Measurements from ENCODE around the gene HIGD1C. TPM values are rescaled to one million over a fixed set of nuclear protein-coding genes. Genes with fewer than 3 reads are reported as not detected.
A peak's percentile ranks its signal among the peaks of the same experiment; 100 is the strongest.
"Not testable (repeated sequence)": the region's sequence is repeated elsewhere in the genome, so short reads cannot be mapped to it uniquely, and the experiment has no call there.

Gene HIGD1C
- not detected in 2 replicates for total RNA-seq

- no peak for DNase-seq (ENCODE audit: low read depth in 2 of 2)
Observed at GRCh38 chr12:50952510-50952909, at the start of gene HIGD1C. Gene HIGD1C (plus strand): TSS chr12:50952544. CDS start chr12:50953999, 1,455 bp downstream.

- DNase-seq (ENCODE audit: low read depth in 2 of 2) = not testable (repeated sequence)
Observed at GRCh38 chr12:50908479-50908878, 43.9 kb upstream of the HIGD1C start.

- DNase-seq (ENCODE audit: low read depth in 2 of 2) = not testable (repeated sequence)
Observed at GRCh38 chr12:50912361-50912760, 40.0 kb upstream of the HIGD1C start.

GRCh38 chr12:50913224-50913623 lies 39.1 kb upstream of the HIGD1C start:
- DNase-seq (ENCODE audit: low read depth in 2 of 2) = no peak

- no peak for DNase-seq (ENCODE audit: low read depth in 2 of 2)
Observed at GRCh38 chr12:50914872-50915484, 37.4 kb upstream of the HIGD1C start.

GRCh38 chr12:50916292-50916691 lies 36.1 kb upstream of the HIGD1C start:
- no peak for DNase-seq (ENCODE audit: low read depth in 2 of 2)

DNA sequence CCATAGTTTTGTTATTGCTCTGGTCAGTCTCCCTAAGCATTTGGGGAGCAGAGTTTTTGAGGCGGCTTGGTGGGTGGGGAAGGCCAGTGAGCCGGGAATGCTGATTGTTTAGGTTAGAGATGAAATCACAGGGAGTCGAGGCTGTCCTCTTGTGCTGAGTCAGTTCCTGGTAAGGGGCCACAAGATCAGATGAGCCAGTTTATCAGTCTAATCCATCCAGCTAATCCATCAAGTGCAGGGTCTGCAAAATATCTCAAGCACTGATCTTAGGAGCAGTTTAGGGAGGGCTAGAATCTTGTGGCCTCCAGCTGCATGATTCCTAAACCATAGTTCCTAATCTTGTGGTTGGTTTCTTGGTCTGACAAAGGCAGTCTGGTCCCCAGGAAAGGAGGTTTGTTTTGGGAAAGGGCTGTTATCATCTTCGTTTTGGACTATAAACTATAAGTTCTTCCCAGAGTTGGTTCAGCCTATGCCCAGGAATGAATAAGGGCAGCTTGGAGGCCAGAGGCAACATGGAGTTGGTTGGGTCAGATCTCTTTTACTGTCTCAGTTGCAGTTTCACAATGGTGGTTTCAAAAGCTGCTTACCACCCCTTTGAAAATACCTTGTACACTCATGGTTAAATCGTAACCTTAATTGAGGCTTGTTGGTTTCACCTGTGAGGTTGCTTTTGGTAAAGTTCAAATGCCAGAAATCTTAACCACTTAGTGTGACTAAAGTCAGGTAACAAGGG lies 33.6 kb upstream of the HIGD1C start:
- no peak for DNase-seq (ENCODE audit: low read depth in 2 of 2)

GRCh38 chr12:50922820-50923219 lies 29.5 kb upstream of the HIGD1C start:
- DNase-seq (ENCODE audit: low read depth in 2 of 2) = peak; percentile 42 to 51

DNA sequence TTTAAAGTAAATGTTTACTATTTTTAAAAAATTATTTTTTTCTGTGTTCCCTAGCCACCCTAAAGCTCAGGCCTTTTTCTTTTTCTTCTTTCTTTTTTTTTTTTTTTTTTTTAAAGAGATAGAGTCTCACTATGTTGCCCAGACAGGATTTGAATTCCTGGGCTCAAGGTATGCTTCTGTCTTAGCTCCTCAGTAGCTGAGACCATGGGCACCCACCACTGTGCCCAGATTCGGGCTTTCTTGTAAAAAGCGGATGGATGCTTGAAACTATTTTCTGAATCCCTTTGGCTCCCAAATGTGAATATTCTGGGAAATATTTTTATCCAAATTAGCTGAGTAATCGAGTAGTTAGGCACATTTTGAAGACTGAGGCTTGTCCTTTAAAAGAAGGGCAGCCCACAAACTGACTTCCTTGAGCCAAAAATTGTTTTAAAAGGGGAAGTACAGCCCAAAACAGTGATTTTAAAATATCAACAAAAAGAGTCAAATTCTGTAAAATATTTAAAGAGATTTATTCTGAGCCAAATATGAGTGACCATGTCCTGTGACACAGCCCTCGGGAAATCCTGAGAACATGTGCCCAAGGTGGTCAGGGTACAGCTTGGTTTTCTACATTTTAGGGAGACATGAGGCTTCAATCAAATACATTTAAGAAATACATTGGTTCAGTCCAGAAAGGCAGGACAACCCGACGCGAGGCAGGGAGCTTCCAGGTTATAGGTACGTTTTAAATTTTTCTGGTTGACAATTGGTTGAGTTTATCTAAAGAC lies 28.8 kb upstream of the HIGD1C start:
- DNase-seq (ENCODE audit: low read depth in 2 of 2) = peak in 1 of 2 donors; percentile 9

GRCh38 chr12:50924131-50924438 lies 28.3 kb upstream of the HIGD1C start:
- no peak for DNase-seq (ENCODE audit: low read depth in 2 of 2)

DNA sequence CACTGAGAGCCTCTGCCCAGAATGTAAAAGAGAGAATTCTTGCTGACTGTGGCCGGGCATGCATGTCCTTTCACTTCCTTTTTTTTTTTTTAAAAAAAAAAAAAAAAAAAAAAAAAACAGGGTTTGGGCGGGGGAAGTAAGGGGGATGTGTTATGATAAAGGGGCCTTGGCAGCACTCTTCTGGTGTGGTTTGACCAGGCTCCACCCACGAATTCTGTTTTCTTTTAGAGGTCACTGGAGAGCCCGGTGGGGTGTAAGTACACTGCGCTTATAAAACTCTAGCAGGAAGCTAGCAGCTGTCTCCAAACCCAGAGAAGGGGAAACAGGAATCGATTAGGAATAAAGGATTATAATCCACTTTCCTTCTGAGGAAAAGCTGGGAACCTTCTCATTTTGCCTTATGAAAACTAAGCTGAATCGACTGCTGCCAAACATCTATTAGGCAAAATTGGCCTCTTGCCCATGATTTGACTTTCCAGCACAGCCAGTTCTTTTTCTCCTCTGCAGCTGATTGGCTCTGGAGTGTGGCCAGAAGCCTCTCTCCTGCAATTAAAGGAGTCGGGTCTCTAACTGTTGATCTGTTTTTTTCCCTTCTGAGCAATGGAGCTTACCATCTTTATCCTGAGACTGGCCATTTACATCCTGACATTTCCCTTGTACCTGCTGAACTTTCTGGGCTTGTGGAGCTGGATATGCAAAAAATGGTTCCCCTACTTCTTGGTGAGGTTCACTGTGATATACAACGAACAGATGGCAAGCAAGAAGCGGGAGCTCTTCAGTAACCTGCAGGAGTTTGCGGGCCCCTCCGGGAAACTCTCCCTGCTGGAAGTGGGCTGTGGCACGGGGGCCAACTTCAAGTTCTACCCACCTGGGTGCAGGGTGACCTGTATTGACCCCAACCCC lies 27.7 kb upstream of the HIGD1C start:
- DNase-seq (ENCODE audit: low read depth in 2 of 2) = peak; percentile 93 to 94

DNA sequence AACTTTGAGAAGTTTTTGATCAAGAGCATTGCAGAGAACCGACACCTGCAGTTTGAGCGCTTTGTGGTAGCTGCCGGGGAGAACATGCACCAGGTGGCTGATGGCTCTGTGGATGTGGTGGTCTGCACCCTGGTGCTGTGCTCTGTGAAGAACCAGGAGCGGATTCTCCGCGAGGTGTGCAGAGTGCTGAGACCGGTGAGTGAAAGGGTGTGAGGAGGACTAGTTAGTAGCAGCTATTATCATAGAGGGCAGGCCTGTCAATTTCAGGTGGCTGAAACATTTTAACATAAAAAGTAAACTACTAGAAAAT lies 27.0 kb upstream of the HIGD1C start:
- DNase-seq (ENCODE audit: low read depth in 2 of 2) = peak; percentile 17 to 37

DNA sequence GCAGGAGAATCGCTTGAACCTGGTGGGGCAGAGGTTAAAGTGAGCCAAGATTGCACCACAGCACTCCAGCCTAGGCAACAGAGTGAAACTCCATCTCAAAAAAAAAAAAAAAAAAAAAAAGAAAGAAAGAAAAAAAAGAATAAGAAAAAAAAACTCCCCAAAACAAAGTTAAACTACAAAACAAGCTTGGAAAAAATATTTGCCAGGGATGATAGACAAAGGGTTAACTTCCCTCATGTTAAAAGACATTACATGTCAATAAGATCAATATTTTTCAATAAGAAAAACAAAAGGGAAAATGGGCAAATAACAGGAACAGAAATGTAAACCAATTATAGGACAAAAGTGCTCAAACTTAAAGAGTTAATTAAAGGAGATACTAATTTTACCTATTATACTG lies 26.4 kb upstream of the HIGD1C start:
- DNase-seq (ENCODE audit: low read depth in 2 of 2) = no peak

- DNase-seq (ENCODE audit: low read depth in 2 of 2) = no peak
Observed at GRCh38 chr12:50926415-50926814, 25.9 kb upstream of the HIGD1C start.

- not testable (repeated sequence) for DNase-seq (ENCODE audit: low read depth in 2 of 2)
Observed at GRCh38 chr12:50926932-50927331, 25.4 kb upstream of the HIGD1C start.

DNA sequence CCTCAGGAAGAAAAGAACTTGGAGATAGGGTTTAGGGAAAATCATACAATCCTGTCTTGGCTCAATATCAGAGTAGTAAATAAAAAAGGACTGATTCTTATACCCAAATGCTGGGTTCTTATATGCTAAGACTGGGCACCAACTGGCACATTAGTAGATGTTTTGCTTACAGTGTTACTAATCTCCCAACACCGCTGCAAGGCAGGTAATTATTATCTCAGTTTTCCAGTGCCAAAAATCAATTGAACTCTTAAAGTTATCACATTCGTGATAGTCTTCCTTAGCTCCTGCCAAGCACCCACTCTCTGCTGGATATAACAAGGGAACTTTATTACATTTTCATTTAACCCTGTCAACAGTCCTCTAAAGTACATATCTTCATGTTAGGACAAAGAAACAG lies 25.0 kb upstream of the HIGD1C start:
- no peak for DNase-seq (ENCODE audit: low read depth in 2 of 2)

DNA sequence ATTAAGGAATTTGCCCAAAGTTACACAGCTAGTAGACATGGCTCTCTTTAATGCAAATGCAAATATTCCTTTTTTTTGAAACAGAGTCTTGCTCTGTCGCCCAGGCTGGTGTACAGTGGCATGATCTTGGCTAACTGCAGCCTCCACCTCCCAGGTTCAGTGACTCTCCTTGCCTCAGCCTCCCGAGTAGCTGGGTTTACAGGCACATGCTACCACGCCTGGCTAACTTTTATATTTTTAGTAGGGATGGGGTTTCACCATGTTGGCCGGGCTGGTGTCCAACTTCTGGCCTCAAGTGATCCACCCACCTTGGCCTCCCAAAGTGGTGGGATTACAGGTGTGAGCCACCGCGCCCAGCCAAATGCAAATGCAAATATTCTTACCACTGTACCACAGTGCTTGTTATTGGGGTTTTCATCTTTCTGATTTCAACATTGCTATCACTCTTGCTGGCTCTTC lies 24.5 kb upstream of the HIGD1C start:
- no peak for DNase-seq (ENCODE audit: low read depth in 2 of 2)

DNA sequence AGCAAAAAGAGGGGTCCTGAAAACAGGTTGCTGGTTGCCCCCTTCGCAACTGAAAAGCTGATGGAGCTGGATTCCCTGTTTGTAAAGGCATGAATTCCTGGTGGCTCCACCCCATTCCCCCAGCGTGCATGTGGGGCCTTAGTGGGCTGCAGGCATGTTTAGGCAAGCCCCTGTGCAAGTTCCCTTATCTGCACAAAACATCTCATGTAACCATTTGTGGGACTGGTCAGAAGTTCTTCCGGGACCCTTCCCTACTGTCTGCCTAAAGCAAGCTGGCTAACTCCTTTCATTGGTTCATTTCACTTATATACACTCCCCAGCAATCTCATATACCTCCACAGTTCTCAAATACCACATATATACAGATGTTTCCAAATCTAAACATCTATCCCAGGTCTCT lies 24.0 kb upstream of the HIGD1C start:
- peak in 1 of 2 donors; percentile 13 for DNase-seq (ENCODE audit: low read depth in 2 of 2)

- DNase-seq (ENCODE audit: low read depth in 2 of 2) = no peak
Observed at GRCh38 chr12:50929831-50930230, 22.5 kb upstream of the HIGD1C start.

DNA sequence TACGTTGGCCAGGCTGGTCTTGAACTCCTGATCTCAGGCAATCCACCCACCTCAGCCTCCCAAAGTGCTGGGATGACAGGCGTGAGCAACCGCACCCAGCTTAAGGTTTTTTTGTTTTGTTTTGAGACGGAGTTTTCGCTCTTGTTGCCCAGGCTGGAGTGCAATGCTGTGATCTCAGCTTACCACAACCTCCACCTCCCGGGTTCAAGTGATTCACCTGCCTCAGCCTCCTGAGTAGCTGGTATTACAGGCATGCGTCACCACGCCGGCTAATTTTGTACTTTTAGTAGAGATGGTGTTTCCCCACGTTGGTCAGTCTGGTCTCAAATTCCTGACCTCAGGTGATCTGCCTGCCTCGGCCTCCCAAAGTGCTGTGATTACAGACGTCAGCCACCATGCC lies 21.9 kb upstream of the HIGD1C start:
- DNase-seq (ENCODE audit: low read depth in 2 of 2) = not testable (repeated sequence)

GRCh38 chr12:50932787-50933280 lies 19.5 kb upstream of the HIGD1C start:
- no peak for DNase-seq (ENCODE audit: low read depth in 2 of 2)
